Smooth muscle cell (in vitro differentiated cells): ENCODE data around the gene PROC. TPM values are rescaled to one million over a fixed set of nuclear protein-coding genes. Genes with fewer than 3 reads are reported as not detected.

Source experiments
- DNase-seq: peaks from one replicate; lab custom pipeline; 2025; ENCODE audit not compliant: unreplicated experiment; lab: John Stamatoyannopoulos, UW
- H2AFZ ChIP-seq: fragments of 200-600 bp; sonication (generic); 2 replicates; pipeline ENCODE4 v1.6.0; 2016; ENCODE audit warnings: antibody characterized with exemption, low read depth, mild to moderate bottlenecking
- H3F3A ChIP-seq: fragments of 200-600 bp; sonication (generic); 2 replicates; pipeline ENCODE4 v1.6.0; 2017; ENCODE audit warnings: antibody characterized with exemption, low read depth
- H3K27ac ChIP-seq: fragments of 200-600 bp; sonication (generic); 2 replicates; pipeline ENCODE4 v1.5.1; 2016; ENCODE audit warnings: low read depth, mild to moderate bottlenecking
- H3K27me3 ChIP-seq: fragments of 200-600 bp; sonication (generic); 2 replicates; pipeline ENCODE4 v1.6.1; 2016; ENCODE audit warnings: low read depth, mild to moderate bottlenecking
- H3K36me3 ChIP-seq: fragments of 200-600 bp; sonication (generic); 2 replicates; pipeline ENCODE4 v1.5.1; 2016; ENCODE audit warnings: low read depth
- H3K4me1 ChIP-seq: fragments of 200-600 bp; sonication (generic); 2 replicates; pipeline ENCODE4 v1.5.1; 2016; ENCODE audit warnings: low read depth
- H3K4me2 ChIP-seq: fragments of 200-600 bp; sonication (generic); 2 replicates; pipeline ENCODE4 v1.6.0; 2016; ENCODE audit warnings: mild to moderate bottlenecking
- H3K4me3 ChIP-seq: fragments of 200-600 bp; sonication (generic); 2 replicates; pipeline ENCODE4 v1.5.1; 2016; ENCODE audit warnings: mild to moderate bottlenecking
- H3K79me2 ChIP-seq: fragments of 200-600 bp; sonication (generic); 2 replicates; pipeline ENCODE4 v1.6.0; 2016; ENCODE audit warnings: low read depth, mild to moderate bottlenecking
- H3K9ac ChIP-seq: fragments of 200-600 bp; sonication (generic); 2 replicates; pipeline ENCODE4 v1.6.0; 2016; ENCODE audit warnings: low read depth
- H3K9me3 ChIP-seq: fragments of 200-600 bp; sonication (generic); replicated peaks from 2 replicates; pipeline ENCODE4 v1.5.1; 2016; ENCODE audit warnings: low read depth
- H4K20me1 ChIP-seq: fragments of 200-600 bp; sonication (generic); 2 replicates; pipeline ENCODE4 v1.6.0; 2016; ENCODE audit warnings: low read depth
- WGBS: methylation state at CpG from one replicate; pipeline ENCODE4 v1.1.7; 2016; ENCODE audit warnings: low lambda C conversion rate; 5-methylcytosine and 5-hydroxymethylcytosine counted together
- polyA plus RNA-seq: library from polyadenylated mRNA; unstranded; fragments of >200 nt; fragmentation: Nextera tagmentation; extraction: Ambion mirVana; gene quantifications from 2 replicates; pipeline ENCODE4 v1.2.1, GENCODE V29; 2016
- total RNA-seq: library from RNA; depleted of rRNA; stranded (reverse); fragments of >200 nt; gene quantifications from 2 replicates; pipeline ENCODE4 v1.2.3, GENCODE V29; 2014
- TF ChIP-seq, protein P1 (sequence below): fragments of 200-600 bp; sonication (generic); IDR thresholded peaks from 2 replicates; pipeline ENCODE4 v1.5.1; 2017; ENCODE audit warnings: borderline replicate concordance, mild to moderate bottlenecking, antibody characterized with exemption; ENCODE audit not compliant: insufficient read depth, poor library complexity, severe bottlenecking

PROC gene
- total and polyA plus RNA-seq, 2 experiments from 2014 or later = 0.85 to 1.1 TPM

DNA sequence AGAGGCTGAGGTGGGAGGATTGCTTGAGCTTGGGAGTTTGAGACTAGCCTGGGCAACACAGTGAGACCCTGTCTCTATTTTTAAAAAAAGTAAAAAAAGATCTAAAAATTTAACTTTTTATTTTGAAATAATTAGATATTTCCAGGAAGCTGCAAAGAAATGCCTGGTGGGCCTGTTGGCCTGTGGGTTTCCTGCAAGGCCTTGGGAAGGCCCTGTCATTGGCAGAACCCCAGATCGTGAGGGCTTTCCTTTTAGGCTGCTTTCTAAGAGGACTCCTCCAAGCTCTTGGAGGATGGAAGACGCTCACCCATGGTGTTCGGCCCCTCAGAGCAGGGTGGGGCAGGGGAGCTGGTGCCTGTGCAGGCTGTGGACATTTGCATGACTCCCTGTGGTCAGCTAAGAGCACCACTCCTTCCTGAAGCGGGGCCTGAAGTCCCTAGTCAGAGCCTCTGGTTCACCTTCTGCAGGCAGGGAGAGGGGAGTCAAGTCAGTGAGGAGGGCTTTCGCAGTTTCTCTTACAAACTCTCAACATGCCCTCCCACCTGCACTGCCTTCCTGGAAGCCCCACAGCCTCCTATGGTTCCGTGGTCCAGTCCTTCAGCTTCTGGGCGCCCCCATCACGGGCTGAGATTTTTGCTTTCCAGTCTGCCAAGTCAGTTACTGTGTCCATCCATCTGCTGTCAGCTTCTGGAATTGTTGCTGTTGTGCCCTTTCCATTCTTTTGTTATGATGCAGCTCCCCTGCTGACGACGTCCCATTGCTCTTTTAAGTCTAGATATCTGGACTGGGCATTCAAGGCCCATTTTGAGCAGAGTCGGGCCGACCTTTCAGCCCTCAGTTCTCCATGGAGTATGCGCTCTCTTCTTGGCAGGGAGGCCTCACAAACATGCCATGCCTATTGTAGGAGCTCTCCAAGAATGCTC is 6.6 kb downstream of the PROC start:
- no peak overlapping the region for H2AFZ ChIP-seq
- no peaks in the 10 kb centered on the region for H3K79me2 ChIP-seq
- peaks cover 28% of the 10 kb centered on the region for H3K27me3 ChIP-seq
- no peak overlapping the region for H3K9ac ChIP-seq
- H3K4me3 ChIP-seq = no peak overlapping the region
- TF ChIP-seq, protein P1, sequence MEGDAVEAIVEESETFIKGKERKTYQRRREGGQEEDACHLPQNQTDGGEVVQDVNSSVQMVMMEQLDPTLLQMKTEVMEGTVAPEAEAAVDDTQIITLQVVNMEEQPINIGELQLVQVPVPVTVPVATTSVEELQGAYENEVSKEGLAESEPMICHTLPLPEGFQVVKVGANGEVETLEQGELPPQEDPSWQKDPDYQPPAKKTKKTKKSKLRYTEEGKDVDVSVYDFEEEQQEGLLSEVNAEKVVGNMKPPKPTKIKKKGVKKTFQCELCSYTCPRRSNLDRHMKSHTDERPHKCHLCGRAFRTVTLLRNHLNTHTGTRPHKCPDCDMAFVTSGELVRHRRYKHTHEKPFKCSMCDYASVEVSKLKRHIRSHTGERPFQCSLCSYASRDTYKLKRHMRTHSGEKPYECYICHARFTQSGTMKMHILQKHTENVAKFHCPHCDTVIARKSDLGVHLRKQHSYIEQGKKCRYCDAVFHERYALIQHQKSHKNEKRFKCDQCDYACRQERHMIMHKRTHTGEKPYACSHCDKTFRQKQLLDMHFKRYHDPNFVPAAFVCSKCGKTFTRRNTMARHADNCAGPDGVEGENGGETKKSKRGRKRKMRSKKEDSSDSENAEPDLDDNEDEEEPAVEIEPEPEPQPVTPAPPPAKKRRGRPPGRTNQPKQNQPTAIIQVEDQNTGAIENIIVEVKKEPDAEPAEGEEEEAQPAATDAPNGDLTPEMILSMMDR = no peak
- WGBS = 82% methylated on average over 13 of the region's 13 CpGs
- no peaks in the 10 kb centered on the region for H3K9me3 ChIP-seq
- no peak overlapping the region for H3K27ac ChIP-seq
- H3K4me2 ChIP-seq = no peak overlapping the region
- H3F3A ChIP-seq = peaks cover 4% of the 10 kb centered on the region
- DNase-seq = no peak
- no peaks in the 10 kb centered on the region for H3K36me3 ChIP-seq
- no peaks in the 10 kb centered on the region for H4K20me1 ChIP-seq
- H3K4me1 ChIP-seq = no peaks in the 10 kb centered on the region

DNA sequence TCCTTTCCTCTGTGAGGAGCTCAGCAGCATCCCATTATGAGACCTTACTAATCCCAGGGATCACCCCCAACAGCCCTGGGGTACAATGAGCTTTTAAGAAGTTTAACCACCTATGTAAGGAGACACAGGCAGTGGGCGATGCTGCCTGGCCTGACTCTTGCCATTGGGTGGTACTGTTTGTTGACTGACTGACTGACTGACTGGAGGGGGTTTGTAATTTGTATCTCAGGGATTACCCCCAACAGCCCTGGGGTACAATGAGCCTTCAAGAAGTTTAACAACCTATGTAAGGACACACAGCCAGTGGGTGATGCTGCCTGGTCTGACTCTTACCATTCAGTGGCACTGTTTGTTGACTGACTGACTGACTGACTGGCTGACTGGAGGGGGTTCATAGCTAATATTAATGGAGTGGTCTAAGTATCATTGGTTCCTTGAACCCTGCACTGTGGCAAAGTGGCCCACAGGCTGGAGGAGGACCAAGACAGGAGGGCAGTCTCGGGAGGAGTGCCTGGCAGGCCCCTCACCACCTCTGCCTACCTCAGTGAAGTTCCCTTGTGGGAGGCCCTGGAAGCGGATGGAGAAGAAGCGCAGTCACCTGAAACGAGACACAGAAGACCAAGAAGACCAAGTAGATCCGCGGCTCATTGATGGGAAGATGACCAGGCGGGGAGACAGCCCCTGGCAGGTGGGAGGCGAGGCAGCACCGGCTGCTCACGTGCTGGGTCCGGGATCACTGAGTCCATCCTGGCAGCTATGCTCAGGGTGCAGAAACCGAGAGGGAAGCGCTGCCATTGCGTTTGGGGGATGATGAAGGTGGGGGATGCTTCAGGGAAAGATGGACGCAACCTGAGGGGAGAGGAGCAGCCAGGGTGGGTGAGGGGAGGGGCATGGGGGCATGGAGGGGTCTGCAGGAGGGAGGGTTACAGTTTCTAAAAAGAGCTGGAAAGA is 7.6 kb downstream of the PROC start:
- Histone ChIP-seq H3K4me3 (no peak overlapping the region), H3K9me3 (no peaks in the 10 kb centered on the region), H3K27ac (no peak overlapping the region), H2AFZ (no peak overlapping the region), H3K9ac (no peak overlapping the region), H3K4me1 (no peaks in the 10 kb centered on the region), H3K79me2 (no peaks in the 10 kb centered on the region), H4K20me1 (no peaks in the 10 kb centered on the region), H3K36me3 (no peaks in the 10 kb centered on the region), H3K4me2 (no peak overlapping the region), H3K27me3 (peaks cover 28% of the 10 kb centered on the region), H3F3A (peaks cover 4% of the 10 kb centered on the region)
- 95% methylated on average over 15 of the region's 16 CpGs for WGBS
- TF ChIP-seq, protein P1 = no peak
- no peak for DNase-seq

DNA sequence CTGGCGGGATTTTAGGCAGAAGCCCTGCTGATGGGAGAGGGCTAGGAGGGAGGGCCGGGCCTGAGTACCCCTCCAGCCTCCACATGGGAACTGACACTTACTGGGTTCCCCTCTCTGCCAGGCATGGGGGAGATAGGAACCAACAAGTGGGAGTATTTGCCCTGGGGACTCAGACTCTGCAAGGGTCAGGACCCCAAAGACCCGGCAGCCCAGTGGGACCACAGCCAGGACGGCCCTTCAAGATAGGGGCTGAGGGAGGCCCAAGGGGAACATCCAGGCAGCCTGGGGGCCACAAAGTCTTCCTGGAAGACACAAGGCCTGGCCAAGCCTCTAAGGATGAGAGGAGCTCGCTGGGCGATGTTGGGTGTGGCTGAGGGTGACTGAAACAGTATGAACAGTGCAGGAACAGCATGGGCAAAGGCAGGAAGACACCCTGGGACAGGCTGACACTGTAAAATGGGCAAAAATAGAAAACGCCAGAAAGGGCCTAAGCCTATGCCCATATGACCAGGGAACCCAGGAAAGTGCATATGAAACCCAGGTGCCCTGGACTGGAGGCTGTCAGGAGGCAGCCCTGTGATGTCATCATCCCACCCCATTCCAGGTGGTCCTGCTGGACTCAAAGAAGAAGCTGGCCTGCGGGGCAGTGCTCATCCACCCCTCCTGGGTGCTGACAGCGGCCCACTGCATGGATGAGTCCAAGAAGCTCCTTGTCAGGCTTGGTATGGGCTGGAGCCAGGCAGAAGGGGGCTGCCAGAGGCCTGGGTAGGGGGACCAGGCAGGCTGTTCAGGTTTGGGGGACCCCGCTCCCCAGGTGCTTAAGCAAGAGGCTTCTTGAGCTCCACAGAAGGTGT is 8.5 kb downstream of the PROC start:
- no peak overlapping the region for H2AFZ ChIP-seq
- H3K36me3 ChIP-seq = no peaks in the 10 kb centered on the region
- H3K79me2 ChIP-seq = no peaks in the 10 kb centered on the region
- TF ChIP-seq, protein P1 = no peak
- peaks cover 28% of the 10 kb centered on the region for H3K27me3 ChIP-seq
- H3K4me2 ChIP-seq = no peak overlapping the region
- peaks cover 4% of the 10 kb centered on the region for H3F3A ChIP-seq
- no peak overlapping the region for H3K9ac ChIP-seq
- H3K4me1 ChIP-seq = no peaks in the 10 kb centered on the region
- H3K27ac ChIP-seq = no peak overlapping the region
- no peaks in the 10 kb centered on the region for H3K9me3 ChIP-seq
- H4K20me1 ChIP-seq = no peaks in the 10 kb centered on the region
- 95% methylated on average over 10 of the region's 10 CpGs for WGBS
- no peak overlapping the region for H3K4me3 ChIP-seq
- DNase-seq = no peak
